Measurements from ENCODE around the gene FABP1.

FABP1 gene

GRCh38 chr2:88088999-88089398 is 38.9 kb downstream of the FABP1 start:
- H3K27ac ChIP-seq = no peak overlapping the region
- no peak overlapping the region for H3K4me3 ChIP-seq
- TF ChIP-seq CTCF (IDR thresholded peaks at IDR 0.05) = no peak
- DNase-seq (ENCODE audit: low spot score) = no peak

- DNase-seq (ENCODE audit: low spot score) = no peak
- TF ChIP-seq CTCF (IDR thresholded peaks at IDR 0.05) = no peak
- H3K27ac ChIP-seq = no peak overlapping the region
Measured at GRCh38 chr2:88087763-88088162, 40.1 kb downstream of the FABP1 start.

GRCh38 chr2:88087073-88087472 is 40.8 kb downstream of the FABP1 start:
- H3K4me3 ChIP-seq = no peak overlapping the region
- no peak overlapping the region for H3K27ac ChIP-seq
- DNase-seq (ENCODE audit: low spot score) = no peak
- TF ChIP-seq CTCF (IDR thresholded peaks at IDR 0.05) = no peak

More at GRCh38 chr2:88087763-88088162, 40.1 kb downstream of the FABP1 start:
- H3K4me3 ChIP-seq = no peak overlapping the region

GRCh38 chr2:88086401-88086800 is 41.5 kb downstream of the FABP1 start:
- TF ChIP-seq CTCF (IDR thresholded peaks at IDR 0.05) = no peak
- H3K27ac ChIP-seq = no peak overlapping the region
- H3K4me3 ChIP-seq = no peak overlapping the region
- no peak for DNase-seq (ENCODE audit: low spot score)

GRCh38 chr2:88085602-88086001 is 42.3 kb downstream of the FABP1 start:
- Histone ChIP-seq H3K4me3 (no peak overlapping the region), H3K27ac (no peak overlapping the region)
- no peak for DNase-seq (ENCODE audit: low spot score)
- no peak for TF ChIP-seq CTCF (IDR thresholded peaks at IDR 0.05)

GRCh38 chr2:88085099-88085498 is 42.8 kb downstream of the FABP1 start:
- DNase-seq (ENCODE audit: low spot score) = no peak
- no peak overlapping the region for H3K27ac ChIP-seq
- no peak overlapping the region for H3K4me3 ChIP-seq
- no peak for TF ChIP-seq CTCF (IDR thresholded peaks at IDR 0.05)

- no peak for TF ChIP-seq CTCF (IDR thresholded peaks at IDR 0.05)
- no peak for DNase-seq (ENCODE audit: low spot score)
- Histone ChIP-seq H3K27ac (no peak overlapping the region), H3K4me3 (no peak overlapping the region)
Measured at GRCh38 chr2:88082781-88083180, 45.1 kb downstream of the FABP1 start.

Data from coronary artery (tissue), 2 donors.